Measurements from ENCODE around the gene SGPL1.
"Not testable (repeated sequence)": the region's sequence is repeated elsewhere in the genome, so short reads cannot be mapped to it uniquely, and the experiment has no call there.

Gene SGPL1

DNA sequence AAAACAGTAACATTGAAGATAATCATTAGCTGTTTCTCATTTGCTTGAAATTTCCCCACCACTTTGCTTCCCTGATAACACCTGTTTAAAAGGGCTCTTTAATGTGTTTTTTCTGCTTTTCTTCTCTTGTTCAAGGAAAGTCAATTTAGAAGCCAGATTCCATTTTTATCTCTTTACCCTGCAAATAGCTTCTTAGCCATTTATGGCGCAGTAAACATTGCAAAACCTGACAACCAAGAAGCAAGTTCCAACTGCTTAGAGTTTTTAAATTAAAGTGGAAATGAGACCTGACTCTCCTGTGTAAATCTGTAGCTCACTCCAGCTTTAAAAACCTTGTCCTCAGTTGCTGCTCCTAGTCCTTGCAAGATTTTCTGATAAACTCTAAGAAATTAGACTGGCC is 30.1 kb downstream of the SGPL1 start:
- DNase-seq, result no peak

GRCh38 chr10:70846795-70847194 is 31.0 kb downstream of the SGPL1 start:
- DNase-seq, result no peak

DNA sequence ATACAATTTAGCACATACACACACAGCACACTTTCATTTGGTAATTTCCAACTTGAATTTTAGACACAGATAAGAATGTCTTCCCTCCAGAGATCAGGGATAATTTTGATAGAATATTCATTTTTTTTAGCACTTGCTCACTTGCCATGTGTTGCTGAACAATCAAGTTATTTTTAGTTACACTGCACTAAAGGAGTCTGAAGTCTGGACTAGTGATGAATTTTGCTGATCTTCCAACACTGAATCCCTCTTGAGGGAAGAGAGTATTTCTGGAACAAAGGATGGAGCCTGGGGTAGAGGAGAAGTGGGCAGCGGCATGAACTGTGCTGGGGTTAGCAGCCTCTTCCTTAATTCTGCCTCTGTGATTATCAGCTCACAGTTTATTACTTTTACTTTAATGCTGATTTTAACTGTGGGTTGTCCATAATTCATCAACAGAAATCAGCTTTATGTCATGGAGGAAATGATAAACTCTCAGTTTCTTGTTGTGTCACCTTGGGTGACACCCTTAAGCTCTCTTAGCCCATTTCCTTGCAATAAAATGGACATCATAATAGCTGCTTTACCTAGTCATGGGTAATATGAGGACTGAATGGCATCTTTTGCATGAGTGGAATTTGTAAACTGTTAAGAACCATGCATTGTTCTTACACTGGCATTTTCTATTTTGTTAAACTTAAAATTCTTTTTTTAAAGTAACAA is 32.1 kb downstream of the SGPL1 start:
- DNase-seq, result peak; percentile 36

- DNase-seq, result peak; percentile 97
Observed at GRCh38 chr10:70849582-70850016, 33.9 kb downstream of the SGPL1 start.

DNA sequence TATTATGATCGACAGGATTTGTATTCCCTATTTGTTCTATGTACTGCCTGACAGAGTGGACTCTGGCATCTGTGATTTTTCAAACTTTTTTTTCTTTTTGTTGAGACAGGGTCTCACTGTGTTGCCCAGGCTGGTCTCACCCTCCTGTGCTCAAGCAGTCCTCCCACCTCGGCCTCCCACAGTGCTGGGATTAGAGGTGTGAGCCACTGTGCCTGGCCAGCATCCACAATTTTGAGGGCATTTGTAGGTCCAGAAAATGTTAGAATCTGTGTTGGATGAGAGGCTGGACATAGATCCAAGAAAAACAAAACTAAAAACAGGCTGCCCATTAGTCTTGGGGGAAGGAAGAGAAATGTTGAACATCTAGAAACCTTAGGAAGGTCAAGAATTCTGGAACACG is 34.3 kb downstream of the SGPL1 start:
- peak; percentile 68 for DNase-seq

DNA sequence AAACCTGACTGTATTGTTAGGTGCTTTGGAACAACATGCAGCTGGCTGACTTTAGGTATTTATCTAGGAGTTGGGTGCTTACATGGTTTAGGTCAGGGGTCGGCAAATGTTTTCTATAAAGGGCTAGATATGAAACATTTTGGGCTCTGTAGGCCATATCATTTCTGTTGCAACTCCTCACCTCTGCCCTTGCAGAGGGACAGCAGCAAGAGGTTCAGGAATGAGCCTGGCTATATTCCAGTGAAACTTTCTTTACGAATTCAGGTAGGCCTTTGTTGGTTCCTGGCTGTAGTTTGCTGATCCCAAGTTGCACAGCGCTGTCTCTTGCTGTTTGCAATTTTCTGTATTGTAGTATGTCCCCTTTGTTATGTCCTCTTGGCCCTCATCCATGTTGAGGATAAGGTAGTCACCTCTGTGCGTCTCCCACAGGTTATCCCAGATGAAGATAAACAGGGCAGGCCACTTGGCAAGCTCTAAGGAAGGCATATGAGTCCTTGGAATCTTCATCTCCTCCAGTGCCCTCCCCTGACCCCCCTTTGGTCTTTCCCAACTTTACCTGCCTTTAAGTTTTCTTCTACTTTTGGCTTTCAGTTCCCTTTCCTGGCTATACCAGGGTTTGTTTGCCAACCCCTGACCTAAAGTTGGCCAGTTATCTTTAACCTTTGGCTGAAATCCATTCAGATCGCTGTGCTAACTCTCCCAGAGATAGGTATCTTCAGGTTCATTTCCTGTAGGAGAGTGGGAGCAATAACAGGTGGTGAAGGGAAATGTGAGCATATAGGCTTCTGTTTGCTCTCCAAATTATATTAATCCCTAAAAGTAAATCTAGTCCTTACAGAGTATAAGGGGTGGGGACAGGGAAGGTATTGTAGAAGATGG is 36.1 kb downstream of the SGPL1 start:
- no peak for DNase-seq

- DNase-seq, result no peak
Observed at GRCh38 chr10:70853038-70853437, 37.3 kb downstream of the SGPL1 start.

- DNase-seq, result no peak
Observed at GRCh38 chr10:70853457-70853856, 37.7 kb downstream of the SGPL1 start.

GRCh38 chr10:70856454-70856853 is 40.7 kb downstream of the SGPL1 start:
- no peak for DNase-seq

- no peak for DNase-seq
Observed at GRCh38 chr10:70858759-70859158, 43.0 kb downstream of the SGPL1 start.

DNA sequence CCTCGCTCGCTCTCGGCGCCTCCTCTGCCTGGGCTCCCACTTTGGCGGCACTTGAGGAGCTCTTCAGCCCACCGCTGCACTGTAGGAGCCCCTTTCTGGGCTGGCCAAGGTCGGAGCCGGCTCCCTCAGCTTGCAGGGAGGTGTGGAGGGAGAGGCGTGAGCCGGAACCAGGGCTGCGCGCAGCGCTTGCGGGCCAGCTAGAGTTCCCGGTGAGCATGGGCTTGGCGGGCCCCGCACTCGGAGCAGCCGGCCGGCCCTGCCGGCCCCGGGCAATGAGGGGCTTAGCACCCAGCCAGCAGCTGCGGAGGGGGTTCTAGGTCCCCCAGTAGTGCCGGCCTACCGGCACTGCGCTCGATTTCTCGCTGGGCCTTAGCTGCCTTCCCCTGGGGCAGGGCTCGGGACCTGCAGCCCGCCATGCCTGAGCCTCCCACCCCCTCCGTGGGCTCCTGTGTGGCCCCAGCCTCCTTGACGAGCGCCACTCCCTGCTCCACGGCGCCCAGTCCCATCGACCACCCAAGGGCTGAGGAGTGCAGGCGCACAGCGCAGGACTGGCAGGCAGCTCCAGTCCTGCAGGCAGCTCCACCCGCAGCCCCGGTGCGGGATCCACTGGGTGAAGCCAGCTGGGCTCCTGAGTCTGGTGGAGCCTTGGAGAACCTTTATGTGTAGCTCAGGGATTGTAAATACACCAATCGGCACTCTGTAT is 45.9 kb downstream of the SGPL1 start:
- not testable (repeated sequence) for DNase-seq

DNA sequence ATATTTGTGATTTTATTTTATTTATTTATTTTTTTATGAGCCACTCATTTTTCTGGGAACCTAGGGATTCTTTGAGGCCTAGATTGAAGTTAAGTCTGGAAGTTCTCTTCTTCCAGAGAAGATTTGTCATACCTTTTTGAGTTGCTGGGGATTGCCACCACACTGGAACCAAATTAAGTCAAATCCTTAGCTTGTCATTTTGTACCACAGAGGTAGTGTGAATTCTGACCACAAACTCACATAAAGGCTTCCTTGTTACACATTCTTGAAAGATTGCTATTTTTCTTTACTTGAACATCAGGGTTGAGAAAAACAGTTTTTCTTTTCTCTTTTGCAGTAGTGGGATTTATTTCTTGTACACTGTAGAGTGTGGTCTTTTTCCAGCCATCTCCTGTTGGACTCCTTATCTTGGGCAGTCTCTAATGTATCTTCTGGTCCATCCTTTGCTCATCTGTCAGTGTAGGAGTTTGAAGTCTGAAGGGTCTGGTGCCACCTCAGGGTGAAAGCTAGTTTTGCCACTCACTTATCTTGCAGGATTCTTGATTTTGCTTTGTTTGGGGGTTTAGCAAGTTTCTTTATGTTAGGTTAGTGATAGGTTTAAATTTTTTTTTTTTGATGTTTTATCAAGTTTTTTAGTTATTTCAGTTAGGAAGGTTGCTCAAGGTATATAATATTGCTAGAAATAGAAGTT is 47.9 kb downstream of the SGPL1 start:
- no peak for DNase-seq

DNA sequence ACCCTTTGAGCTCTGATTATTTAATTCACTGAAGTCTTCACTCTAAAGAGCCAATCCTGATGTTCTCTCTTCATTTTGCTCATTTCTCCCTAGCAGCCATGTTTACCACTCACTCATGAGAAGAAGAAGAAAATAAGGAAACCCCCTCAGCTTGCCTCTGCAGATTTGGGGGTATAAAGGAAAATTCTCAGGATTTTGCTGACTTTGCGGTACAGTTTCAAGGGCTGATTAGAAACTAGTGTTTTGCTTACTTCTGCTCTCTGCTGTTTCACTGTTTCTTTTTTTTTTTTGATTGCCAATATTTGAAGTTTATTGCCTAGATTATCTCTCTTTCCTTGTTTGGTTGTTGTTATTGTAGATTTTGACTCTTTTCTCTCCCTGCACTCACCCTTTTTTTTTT is 49.2 kb downstream of the SGPL1 start:
- DNase-seq, result no peak

DNA sequence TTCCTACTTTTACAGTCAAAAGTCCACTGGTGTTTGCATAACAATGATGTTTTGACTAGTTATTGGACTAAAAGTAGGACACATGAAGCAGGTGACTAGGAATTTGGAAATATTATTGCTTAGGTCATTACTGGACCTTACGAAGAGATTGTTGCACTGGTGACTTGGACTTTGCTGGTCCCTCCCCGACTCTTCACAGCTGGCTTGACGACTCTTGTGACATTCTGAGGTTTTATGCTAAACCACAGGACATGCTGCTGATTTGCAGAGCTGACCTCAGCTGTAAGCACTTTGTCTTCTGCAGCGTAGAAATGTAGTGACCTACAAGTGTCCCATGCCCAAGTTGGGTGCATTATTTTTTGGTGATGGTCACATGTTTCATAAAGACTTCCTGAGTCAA is 50.7 kb downstream of the SGPL1 start:
- DNase-seq, result no peak

GRCh38 chr10:70872291-70872690 is 56.5 kb downstream of the SGPL1 start:
- no peak for DNase-seq

DNA sequence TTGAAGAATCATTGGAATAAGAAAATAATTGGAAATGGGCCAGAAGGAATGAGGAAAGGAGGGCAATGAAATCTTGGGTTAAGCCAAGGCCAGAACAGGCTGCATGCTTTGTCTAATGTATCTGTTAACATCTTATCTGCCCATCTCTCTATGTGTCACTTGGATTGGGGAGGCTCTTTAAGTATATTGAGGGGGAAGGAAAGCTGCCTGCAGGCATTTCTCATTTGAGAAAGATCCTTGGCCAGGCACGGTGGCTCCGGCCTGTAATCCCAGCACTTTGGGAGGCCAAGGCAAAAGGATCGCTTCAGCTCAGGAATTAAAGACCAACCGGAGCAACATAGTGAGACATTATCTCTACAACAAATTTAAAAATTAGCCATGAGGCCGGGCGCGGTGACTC is 58.3 kb downstream of the SGPL1 start:
- no peak for DNase-seq

DNA sequence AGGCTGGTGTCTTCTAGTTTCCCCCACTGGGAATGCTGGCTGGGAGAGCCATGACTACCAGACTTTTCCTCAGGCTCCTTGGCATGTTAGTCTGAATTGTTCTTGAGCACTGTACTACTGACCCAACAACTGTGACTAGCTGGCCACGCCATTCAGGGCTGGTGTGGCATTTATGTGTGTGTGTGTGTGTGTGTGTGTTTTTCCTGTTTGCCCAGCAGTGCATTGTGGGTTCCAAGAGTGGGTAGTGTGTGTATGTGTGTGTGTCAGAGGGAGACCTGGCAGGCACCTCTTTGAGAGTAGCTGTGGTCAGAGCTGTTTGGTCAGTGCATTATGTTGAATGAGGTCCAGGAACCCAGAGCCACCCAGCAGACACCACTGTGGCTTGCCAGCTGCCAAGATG is 63.5 kb downstream of the SGPL1 start:
- DNase-seq, result no peak

DNA sequence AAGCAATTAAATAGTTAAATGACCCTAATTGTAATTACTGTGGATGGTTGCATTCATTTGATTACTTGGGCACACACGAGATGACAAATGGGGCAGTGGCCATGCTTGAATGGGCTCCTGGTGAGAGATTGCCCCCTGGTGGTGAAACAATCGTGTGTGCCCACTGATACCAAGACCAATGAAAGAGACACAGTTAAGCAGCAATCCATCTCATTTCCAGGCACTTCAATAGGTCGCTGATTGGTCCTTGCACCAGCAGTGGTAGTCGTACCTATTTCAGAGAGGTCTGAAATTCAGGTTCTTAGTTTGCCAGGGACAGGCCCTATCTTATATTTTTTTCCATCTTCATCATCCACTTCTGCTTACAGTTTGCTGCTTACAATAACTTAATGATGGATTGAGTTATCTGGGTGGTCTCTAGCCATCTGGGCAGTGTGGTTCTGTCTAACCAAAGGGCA is 64.4 kb downstream of the SGPL1 start:
- peak; percentile 77 for DNase-seq

GRCh38 chr10:70884741-70885140 is 69.0 kb downstream of the SGPL1 start:
- peak; percentile 56 for DNase-seq

- DNase-seq, result peak; percentile 38
Observed at GRCh38 chr10:70885481-70885880, 69.7 kb downstream of the SGPL1 start.

DNA sequence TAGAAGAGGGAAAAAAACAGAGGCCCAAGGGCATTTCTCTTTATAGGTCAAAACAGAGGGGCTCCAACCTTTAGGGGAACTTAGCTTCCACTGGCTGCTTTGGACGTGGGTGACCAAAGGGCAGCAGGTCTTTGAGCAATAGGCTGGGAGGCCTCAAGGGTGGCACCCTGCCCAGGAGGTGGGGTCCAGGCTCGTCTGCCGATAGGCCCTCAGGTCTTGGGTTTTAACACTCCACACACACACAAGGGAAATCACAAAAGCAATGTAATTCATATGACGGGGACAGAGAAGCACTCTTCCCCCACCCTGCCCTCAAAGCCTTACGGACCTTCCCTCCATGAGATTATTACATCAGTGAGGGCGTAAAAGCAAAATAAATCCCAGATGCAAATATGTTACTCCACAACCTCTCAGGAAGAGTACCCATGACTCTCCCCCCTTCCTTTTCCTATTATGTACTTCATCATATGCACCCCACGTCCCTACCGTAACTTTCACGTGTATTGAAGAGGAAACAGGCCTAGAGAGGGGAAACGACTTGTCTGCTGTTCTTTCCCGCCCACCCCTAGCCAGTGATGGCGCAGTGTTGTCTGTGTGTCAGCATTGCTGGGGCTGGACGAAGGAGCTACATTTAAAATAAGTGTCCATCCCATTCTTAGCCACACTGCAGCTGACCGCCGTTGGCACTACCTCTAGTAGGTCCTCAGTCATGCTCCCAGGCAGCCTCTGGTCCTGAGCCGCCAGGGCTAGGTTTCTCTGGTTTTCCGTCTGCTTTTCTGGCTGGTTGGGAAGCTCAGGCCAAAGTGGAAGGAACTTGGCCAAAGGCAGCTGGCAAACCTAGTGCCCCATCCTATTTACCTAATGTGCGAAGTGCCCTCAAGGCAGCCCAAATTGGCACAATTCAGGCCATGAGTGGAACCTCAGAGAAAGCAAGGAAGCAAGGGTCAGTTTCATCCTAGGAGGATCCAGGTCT is 70.5 kb downstream of the SGPL1 start:
- no peak for DNase-seq
